DMS53 (cell line): ENCODE results near the gene TPX2.
A peak's percentile ranks its signal among the peaks of the same experiment; 100 is the strongest.

ENCODE experiments used
- DNase-seq: peaks from one replicate; lab custom pipeline; 2025; lab: John Stamatoyannopoulos, UW

Gene TPX2

DNA sequence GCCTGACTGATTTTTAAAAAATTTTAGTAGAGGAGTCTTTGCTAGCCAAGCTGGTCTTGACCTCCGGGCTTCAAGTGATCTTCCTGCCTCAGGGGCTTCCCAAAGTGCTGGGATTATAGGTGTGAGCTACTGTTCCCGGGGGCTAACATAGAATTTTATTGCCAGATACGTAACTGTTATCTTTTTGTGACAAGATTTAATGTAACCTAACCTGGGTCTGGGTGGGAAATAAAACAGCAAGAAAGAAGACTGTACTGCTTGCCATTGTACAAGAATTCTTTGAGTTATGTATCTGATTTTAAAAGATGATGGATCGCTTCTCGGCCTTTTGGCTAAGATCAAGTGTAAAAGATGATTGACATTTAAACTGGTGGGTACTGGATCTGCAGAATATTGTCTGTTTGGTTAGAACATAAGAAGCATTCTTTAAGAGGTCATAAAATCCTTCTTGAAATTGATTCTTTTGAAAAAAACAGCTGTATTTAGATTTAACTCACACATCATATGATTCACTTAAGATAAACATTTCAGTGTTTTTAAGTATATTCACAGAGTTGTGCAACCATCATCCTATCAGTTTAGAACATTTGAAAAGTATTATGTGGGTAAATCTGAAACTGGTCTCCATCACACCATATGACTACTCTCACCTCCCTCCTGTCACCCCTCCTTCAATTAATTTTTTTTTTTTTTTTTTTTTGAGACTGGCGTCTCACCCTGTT, 21.6 kb downstream of the TPX2 start:
- DNase-seq: peak; percentile 41

DNA sequence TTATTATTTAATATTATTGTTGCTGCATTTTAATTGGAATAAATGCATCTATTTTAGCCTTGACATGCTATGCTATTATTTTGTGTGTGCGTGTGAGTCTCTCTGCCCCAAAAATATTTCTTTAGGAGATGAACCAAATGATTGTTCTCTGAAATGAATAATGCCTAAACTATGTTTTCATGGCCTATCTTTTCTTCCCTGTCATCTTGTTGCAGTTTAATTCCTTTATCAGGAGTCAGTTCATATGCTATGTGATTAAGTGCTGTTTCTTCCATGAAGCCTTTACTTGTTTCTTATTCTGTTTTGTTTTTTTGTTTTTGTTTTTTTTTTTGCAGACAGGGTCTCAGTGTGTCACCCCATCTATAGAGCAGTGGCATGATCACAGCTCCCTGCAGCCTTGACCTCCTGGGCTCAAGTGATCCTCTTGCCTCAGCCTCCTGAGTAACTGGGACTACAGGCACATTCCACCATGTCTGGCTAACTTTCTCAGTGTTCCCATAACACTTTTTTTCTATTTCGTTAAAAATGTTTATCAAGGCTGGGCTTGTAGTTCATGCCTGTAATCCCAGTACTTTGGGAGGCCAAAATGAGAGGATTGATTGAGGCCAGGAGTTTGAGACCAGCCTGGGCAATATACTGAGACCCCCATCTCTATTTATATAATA, 25.7 kb downstream of the TPX2 start:
- DNase-seq: no peak

DNA sequence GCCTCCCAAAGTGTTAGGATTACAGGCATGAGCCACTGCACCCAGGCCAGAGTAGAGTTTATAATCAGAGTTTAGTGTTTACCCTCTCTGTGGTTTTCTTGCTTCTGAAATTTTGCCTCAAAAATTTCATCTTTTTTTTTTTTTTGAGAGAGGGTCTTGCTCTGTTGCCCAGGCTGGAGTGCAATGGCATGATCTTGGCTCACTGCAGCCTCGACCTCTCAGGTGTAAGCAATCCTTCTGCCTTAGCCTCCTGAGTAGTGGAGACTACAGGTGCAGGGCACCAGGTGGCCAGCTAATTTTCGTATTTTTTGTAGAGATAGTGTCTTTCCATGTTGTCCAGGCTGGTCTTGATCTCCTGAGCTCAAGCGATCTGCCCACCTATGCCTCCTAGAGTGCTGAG, 28.7 kb downstream of the TPX2 start:
- DNase-seq: no peak

DNA sequence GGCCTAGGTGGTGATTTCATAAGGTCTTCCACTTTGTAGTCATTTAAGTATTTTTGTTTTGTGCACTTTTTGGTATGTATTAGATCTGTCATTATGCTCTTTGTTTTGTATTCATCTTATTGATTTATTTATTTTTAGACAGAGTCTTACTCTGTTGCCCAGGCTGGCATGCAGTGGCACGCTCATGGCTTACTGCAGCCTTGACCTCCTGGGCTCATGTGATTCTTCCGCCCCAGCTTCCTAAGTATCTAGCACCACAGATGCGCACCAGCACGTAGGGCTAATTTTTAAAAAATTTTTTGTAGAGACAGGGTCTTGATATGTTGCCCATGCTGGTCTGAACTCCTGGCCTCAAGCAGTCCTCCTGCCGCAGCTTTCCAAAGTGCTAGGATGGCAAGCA, 30.6 kb downstream of the TPX2 start:
- DNase-seq: no peak

DNA sequence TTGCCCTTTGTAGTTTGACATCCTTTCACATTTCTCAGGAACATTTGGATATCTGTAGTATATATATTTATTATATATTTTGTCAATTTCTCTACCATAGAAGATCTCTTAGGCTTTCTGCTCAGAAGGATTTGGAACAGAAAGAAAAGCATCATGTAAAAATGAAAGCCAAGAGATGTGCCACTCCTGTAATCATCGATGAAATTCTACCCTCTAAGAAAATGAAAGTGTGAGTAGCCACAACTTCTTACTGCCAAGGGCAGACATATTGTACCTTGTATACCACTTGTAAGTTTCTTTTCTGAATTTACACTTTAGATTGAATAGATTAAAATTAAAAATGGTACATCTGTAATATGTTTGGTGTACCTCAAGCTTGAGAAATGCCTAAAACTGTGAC, 31.2 kb downstream of the TPX2 start:
- DNase-seq: no peak

DNA sequence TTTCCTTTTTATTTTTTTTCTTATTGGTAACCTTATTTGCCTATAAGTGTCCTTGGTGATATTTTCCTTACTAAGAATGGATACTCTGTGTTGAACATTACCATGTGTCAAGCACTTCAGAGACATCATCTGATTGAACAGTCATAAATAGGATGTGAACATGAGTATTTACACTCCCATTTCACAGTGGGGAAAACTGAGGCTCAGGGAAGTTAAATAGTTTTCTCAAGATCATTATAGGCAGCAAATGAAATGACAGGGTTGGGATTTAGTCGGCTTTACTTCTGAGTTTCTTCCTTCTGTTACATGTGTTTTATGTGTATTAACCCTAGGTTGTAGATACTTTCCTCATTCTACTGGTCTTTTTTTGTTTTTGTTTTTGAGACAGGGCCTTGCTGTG, 35.3 kb downstream of the TPX2 start:
- DNase-seq: no peak

DNA sequence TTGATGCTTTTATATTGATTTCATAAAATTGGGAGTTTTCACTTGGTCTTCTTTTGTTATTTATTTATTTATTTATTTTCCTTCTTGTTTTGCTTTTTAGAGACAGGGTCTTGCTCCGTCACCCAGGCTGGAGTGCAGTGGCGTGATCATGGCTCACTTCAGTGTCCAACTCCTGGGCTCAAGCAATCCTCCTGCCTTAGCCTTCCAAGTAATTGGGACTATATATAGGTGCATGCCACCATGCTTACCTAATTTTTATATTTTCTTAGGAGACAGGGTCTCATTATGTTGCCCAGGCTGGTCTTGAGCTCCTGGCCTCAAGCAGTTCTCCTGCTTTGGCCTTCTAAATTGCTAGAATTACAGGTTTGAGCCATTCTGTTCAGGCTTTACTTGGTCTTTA, 41.7 kb downstream of the TPX2 start:
- no peak for DNase-seq

DNA sequence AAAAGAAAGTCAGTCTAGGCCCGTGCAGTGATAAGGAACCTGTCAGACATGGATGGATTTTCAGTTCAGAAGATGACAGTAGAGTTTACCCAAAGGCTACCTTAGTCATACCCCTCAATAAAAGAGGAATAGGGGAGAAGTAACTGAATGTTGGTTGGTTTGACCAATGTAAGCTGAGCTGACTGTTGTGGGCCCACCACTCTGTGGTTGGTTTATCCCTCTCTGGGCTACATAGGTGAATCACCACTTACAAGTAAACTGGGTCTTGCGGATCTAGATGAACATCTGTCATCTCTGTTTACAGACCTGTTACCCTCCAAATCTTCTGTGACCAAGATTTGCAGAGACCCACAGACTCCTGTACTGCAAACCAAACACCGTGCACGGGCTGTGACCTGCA, 42.9 kb downstream of the TPX2 start:
- no peak for DNase-seq

DNA sequence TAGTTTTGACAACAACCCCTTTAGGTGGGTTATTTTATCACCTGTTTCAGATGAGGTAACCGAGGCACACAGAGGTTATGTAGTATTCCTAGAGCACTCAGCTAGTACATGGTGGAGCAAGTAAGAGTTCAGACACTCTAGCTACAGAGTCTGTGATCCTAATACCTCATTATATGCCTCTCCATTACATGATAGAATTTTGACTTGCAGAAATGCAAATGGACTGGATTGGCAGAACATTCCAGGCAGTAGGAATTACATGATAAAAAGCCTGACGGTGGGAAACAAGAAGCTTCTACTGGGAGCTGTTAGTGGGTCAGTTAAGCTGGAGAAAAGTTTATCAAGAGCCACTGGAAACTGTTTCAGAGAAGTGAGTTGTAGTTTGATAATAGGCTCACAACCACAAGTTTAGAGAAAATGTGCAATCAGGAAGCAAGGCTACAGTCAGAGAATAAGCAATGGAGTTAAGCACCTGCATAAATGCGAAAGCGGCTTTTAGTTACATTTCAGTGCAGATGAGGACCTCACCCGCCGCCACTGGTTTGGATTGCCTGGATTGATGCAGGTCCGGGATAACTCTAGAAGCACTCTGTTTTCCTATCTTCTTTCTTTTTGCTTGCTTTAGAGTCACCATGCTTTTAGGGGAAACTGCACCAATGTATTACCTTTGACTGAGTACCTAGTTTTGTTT, 45.4 kb downstream of the TPX2 start:
- no peak for DNase-seq

DNA sequence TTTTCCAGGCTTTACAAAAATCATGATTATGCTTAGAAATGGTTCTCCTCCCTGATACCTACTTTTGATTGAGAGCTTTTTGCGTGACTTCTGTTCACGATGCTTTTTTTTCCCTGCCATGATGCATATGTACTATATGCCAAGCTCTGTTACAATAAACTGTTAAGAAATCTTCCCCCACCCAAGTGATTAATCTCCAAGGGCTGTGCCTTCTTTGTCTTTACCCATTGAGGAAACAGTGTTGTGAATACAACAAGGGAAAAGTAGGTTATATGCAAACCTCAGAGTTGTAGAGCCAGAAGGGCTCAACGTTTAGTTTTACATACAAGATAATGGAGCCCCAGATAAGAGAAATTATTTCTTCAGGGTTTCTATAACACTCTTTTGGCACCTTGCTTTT, 46.0 kb downstream of the TPX2 start:
- DNase-seq: no peak

DNA sequence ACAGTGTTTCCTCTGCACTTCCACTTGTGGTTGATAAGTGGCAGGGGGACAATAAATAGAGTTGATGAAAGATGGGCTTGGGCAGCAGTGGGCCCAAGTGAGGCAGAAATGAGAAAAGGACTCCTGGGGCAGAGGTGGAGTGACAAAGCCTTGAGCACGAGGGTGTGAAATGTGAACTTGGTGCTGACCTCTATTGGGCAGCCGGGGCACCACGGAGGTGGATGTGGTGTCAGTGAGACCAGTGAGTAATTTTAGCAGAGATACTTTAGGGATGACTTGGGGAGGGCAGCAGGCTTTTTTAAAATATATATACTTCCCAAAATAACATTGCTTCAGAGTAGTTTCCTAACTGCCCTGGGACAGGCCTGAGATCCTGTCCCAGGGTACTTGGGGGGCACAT, 49.5 kb downstream of the TPX2 start:
- no peak for DNase-seq

DNA sequence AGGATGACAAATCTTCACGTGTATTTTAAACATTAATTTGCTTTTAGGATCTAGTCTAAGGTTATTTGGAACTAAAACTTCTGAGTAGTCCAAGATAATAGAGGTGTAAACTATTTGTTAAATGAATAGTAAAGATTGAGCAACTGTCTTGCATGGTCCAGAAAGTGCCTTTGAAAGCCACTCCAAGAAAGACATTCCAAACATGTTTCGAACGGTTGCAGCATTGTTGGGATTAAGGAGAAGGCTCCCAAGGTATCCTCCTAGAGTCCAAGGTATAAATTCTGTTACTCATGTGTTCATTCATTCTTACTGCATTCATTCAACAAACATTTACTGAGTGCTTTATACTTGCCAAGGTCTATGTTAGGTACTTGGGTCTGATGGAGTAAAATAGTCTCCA, 51.3 kb downstream of the TPX2 start:
- no peak for DNase-seq

DNA sequence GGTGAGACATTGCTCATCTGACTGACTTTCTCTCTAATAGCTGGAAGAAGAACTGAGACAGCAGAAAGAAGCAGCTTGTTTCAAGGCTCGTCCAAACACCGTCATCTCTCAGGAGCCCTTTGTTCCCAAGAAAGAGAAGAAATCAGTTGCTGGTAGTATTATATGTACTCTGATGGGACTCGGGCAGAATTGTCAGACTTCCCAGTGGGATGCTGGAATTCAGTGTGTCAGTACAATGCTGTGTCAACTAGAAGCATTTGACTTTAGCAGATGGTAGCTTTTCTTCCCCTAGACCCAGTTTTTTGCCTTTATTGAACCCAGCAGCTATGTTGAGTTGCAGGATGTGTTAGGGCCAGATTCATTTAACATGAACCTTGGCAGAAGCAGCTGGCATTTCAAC, 58.3 kb downstream of the TPX2 start:
- no peak for DNase-seq

DNA sequence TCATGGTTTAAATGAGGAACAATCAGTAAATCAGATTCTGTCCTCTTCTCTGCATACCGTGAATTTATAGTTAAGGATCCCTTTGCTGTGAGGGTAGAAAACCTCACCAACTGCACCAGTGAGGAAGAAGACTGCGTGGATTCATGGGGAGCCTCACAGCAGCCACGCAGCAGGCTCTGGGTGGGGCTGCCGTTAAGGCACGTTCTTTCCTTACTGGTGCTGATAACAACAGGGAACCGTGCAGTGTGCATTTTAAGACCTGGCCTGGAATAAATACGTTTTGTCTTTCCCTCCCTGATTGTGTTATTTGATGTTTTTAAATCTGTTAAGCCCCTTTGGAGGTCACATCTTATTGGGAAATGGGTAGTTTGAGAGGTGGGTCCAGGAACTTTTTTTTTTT, 62.4 kb downstream of the TPX2 start:
- no peak for DNase-seq

DNA sequence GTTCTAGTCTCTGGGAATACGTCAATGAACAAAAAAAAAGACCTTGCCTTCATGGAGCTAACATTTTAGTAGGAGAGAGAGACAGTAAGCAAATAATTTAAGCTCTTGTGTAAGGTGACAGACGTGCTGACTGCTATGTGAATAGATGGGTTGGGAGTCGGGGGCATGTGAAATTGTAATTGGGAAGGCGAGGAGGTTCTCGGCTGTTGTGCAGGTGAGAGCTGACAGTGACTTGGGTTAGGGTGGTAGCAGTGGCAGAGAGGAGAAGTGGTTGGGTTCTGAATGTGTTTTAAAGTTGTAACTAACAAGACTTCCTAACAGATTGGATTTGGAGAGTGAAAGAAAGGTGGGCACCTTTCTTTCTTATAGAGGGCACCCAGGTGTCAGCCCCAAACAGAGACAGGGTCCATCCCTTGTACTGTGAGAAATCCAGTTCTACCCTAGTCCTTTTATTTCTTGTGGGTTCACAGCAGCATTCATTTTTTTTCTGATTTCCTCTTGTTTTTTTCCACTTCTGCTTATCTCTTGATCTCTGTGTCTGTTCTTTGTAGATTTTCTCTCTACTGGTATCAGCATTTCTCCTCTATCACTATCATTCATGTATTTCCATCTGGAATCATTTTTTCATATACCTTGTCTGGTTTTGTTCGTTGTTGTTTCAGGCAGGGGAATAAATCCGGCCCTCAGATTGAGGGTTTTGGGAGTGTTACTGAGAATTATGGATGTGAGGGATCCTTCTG, 64.6 kb downstream of the TPX2 start:
- no peak for DNase-seq

DNA sequence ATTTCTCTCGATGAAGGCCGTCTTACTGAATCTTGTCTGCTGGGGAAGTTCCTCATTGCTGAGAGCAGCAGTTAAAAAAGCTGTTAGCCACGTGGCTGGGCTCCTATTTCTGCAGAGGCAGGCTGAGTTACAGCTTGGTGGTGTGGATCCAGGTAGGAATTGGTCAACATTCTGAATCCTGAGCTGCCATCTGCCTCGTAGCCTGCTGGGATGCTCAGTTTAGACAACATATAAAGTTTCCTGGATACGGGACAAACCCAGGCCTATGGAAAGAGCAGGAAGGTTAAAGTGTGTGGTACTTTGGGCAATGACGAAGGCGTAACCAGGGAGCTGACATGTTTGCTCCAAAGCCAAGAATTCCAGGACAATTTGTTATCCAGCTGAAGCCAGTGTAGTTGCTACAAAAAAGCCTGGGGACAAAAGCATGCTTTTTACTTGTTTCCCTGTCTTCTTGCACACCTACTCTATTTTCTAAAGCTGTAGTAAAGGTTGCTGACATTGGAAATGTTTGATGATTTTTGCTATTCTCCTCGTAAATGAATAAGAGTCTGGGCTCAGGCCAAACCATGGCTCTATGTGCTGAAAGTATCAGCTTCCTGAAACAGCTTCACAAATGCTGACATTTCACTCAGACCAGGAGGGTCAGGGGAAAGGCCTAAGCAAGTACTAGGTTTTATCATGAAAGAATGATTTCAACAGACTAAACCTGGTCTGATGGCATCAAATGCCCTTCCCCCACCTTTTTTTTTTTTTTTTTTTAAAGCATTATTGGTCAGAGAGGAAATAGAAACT, 67.7 kb downstream of the TPX2 start:
- no peak for DNase-seq

DNA sequence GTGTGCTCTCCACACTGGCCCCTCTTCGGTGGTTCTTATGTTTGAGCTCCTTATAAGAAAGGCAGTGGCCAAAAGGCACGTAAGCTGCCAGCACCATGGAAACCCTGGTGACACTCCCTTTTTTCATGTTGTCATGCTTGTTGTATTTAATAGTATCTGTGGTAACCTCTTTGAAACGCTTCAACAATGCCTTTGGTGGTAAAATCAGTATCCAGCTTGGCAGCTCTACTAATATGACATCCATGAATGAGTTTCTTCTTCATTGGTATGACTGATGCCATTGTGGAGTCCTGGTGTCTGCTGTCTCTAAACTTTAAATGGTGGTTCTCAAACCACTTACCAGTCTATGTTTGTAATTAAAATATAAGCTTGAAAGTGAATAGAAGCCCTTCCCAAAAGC, 69.4 kb downstream of the TPX2 start:
- no peak for DNase-seq

DNA sequence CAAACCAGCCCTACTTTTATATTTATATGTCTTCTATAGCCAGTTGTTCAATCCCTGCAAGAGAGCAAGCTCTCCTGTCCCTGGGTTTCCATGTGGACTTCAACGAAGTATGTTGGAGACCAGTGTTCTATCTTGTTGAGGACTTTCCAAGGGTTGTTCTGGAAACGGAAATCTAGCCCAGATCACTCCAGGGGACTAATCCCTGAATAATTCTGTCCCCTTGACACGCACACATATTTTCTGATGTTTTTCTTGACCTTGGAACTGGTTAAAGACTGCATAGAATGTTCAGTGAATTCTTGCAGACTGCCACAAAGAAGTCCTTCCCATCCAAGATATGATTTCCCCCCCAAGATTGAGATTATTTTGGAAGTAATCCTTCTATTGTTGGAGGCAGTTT, 70.6 kb downstream of the TPX2 start:
- DNase-seq: no peak

DNA sequence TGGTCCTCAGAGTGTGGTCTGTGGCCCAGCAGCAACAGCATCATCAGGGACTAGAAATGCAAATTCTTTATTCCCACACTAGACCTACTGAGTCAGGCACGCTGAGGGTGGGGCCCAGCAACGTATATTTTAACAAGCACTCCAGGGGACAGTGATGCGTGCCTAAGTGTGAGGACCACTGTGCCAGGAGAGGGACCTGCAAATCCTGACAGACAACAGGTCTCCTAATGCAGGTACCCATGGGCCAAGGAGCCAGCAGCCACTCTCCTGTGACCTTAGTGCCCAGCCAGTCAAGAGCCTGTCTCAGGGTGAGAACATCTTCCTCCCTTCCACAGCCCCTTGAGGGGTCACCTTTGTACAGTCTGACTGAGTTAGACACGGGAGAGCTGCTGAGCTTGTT, 72.1 kb downstream of the TPX2 start:
- no peak for DNase-seq

DNA sequence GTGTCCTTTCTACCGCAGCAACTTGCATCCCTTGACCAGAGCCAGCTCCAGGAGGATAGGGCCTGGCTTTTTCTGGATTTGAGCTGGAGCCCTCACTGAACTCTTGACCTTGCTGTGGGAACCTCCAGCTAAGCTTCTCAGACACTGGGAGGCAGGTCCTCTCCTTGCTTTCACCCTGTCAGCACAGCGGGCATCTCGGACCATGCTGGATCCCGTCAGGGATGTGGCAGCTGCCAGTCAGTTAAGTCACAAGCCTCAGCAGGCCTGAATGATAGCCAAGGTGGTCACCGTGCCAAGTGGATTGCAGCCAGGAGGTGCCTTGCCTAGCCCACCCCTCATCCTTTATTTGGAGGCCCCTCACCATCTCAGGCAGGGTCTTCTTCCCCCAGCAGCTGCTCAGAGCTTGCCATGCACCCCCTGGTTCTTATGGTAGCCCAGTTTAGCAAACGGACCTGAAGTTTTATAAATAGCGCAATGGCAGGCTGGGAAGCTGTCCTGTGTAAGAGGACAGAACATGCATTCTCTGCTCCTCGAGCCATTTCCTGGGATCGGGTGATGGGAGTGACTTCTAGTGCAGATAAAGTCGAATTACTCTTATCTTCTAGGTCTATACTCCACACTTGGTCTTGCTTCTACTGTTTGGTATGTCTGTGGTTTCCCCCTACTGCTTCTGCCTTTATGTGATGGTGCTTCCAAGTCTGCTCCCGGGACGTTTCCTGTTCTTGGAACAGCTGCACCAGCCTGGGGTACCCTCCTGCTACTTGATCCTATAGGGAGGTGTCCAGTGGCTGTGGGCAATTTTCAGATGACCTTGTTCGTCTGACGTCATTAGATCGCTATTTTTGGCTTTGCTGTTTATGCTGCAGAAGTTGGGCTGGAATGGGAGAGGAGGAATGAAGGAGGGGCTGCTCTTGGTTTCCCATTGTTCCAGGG, 73.0 kb downstream of the TPX2 start:
- DNase-seq: no peak

DNA sequence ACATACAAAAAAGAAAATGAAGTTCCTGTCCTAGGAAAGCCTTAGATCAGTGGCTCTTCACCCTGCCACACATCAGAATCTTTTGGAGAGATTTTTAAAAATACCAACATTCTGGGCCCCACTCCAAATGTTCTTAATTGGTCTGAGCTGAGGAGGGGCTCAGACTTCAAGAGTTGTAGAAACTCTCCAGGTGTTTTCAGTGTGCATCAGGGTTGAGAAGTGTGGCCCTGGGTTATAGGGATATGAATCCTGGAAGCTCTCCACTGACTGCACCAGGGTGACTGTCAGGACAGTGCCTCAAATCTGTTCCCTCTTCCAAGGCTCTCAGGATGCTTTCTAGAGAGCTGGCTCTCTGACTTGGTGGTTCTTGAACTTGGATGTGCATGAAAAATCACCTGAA, 74.5 kb downstream of the TPX2 start:
- no peak for DNase-seq
